Osteoblast (primary cell): ENCODE measurements around the gene TMEM178B. TPM values are rescaled to one million over a fixed set of nuclear protein-coding genes. Genes with fewer than 3 reads are reported as not detected.

Experiments
- DNase-seq: peaks from one replicate; pipeline ENCODE4 v3.0.0; 2011; ENCODE audit warnings: low spot score, mixed read lengths; ENCODE audit not compliant: insufficient read length; ENCODE audit errors: missing footprints
- H2AFZ ChIP-seq: 2 replicates; pipeline ENCODE4 v1.6.0; 2011; ENCODE audit warnings: mild to moderate bottlenecking, low read length
- H3K27ac ChIP-seq: 2 replicates; pipeline ENCODE4 v1.5.1; 2011; ENCODE audit warnings: mild to moderate bottlenecking, low read depth, low read length, moderate library complexity
- H3K27me3 ChIP-seq: 2 replicates; pipeline ENCODE4 v1.6.0; 2012; ENCODE audit warnings: mild to moderate bottlenecking, control low read depth, inconsistent platforms, low read length, moderate library complexity; ENCODE audit not compliant: insufficient read depth
- H3K36me3 ChIP-seq: 2 replicates; pipeline ENCODE4 v1.5.1; 2011; ENCODE audit warnings: mild to moderate bottlenecking, low read length, control low read depth, moderate library complexity; ENCODE audit not compliant: insufficient read depth
- H3K4me1 ChIP-seq: 2 replicates; pipeline ENCODE4 v1.5.1; 2011; ENCODE audit warnings: mild to moderate bottlenecking, low read length, control low read depth, moderate library complexity; ENCODE audit not compliant: insufficient read depth
- H3K4me2 ChIP-seq: 2 replicates; pipeline ENCODE4 v1.6.0; 2011; ENCODE audit warnings: mild to moderate bottlenecking, low read length; ENCODE audit not compliant: insufficient read depth
- H3K4me3 ChIP-seq: fragments of 200-600 bp; sonication (generic); 3 replicates; pipeline ENCODE4 v1.5.1; 2012; ENCODE audit warnings: mild to moderate bottlenecking, low read length, inconsistent platforms; ENCODE audit not compliant: insufficient read depth
- H3K79me2 ChIP-seq: 2 replicates; pipeline ENCODE4 v1.6.0; 2012; ENCODE audit warnings: mild to moderate bottlenecking, low read length, control low read depth, inconsistent platforms; ENCODE audit not compliant: insufficient read depth
- H3K9me3 ChIP-seq: 2 replicates; pipeline ENCODE4 v1.5.1; 2011; ENCODE audit warnings: low read depth, low read length, control low read depth
- H4K20me1 ChIP-seq: 2 replicates; pipeline ENCODE4 v1.6.0; 2012; ENCODE audit warnings: mild to moderate bottlenecking, low read length, control low read depth; ENCODE audit not compliant: insufficient read depth
- total RNA-seq: library from RNA; depleted of rRNA; stranded (reverse); fragments of >200 nt; gene quantifications from 2 replicates; pipeline ENCODE4 v1.2.3, GENCODE V29; 2012
- TF ChIP-seq, protein P1 (sequence below): IDR thresholded peaks from 2 replicates; pipeline ENCODE4 v1.5.1; 2011; ENCODE audit warnings: mild to moderate bottlenecking, low read depth, low read length, moderate library complexity; ENCODE audit errors: extremely low read depth

TMEM178B gene
- total RNA-seq, 1 donor, result 1.1 TPM

DNA sequence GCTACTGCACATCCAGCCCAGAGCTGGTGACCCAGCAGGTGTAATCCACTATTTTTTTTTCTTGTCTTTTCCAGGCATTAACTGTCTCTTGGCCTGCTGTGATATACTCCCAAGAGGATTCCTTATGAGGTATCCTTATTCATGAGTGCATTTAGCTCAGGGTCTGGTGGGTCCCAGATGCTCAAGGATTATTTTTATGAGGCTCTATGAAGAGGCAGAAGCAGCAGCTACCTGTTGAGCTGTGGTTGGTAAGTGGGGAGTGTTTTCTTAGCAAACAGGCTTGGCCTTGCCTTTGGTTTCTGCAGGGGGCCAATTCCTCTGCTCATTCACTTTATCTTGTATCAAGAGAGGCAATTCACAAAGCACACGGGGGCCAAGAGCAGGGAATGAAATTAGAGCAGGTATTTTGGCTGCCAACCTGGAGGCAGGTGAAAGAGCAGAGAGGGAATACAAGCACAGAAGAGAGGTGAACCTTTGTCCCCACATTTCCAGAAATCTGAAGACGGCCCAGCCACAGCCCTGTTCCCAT is 221.6 kb downstream of the TMEM178B start:
- no peaks in the 10 kb centered on the region for H3K9me3 ChIP-seq
- H3K27ac ChIP-seq, result no peak overlapping the region
- H3K36me3 ChIP-seq, result no peaks in the 10 kb centered on the region
- no peaks in the 10 kb centered on the region for H3K4me1 ChIP-seq
- no peak overlapping the region for H2AFZ ChIP-seq
- TF ChIP-seq, protein P1, sequence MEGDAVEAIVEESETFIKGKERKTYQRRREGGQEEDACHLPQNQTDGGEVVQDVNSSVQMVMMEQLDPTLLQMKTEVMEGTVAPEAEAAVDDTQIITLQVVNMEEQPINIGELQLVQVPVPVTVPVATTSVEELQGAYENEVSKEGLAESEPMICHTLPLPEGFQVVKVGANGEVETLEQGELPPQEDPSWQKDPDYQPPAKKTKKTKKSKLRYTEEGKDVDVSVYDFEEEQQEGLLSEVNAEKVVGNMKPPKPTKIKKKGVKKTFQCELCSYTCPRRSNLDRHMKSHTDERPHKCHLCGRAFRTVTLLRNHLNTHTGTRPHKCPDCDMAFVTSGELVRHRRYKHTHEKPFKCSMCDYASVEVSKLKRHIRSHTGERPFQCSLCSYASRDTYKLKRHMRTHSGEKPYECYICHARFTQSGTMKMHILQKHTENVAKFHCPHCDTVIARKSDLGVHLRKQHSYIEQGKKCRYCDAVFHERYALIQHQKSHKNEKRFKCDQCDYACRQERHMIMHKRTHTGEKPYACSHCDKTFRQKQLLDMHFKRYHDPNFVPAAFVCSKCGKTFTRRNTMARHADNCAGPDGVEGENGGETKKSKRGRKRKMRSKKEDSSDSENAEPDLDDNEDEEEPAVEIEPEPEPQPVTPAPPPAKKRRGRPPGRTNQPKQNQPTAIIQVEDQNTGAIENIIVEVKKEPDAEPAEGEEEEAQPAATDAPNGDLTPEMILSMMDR, result no peak
- no peaks in the 10 kb centered on the region for H4K20me1 ChIP-seq
- H3K79me2 ChIP-seq, result no peaks in the 10 kb centered on the region
- DNase-seq, result no peak
- no peaks in the 10 kb centered on the region for H3K27me3 ChIP-seq
- H3K4me3 ChIP-seq, result no peak overlapping the region
- no peak overlapping the region for H3K4me2 ChIP-seq

DNA sequence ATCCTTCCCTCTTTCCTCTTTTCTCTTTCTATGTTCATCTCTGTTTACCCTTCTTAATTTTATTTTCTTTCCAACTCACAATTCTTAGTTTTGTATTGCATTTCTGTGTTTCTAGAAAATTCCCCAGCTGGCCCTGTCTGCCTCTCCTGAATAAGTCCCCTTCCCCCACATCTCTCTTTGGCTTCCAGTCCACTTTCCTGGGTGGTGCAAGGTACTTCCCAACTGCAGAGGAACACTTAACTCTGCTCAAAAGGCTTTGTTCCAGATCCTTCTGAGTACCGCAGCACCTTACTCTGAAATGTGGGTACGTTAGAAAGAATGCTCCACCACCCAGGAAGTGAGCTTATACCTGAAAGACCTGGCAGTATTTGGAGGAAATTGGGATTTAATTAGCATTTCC is 227.0 kb downstream of the TMEM178B start:
- Histone ChIP-seq H3K4me1 (no peaks in the 10 kb centered on the region), H3K27me3 (no peaks in the 10 kb centered on the region), H3K9me3 (no peaks in the 10 kb centered on the region), H3K4me3 (no peak overlapping the region), H3K4me2 (no peak overlapping the region), H3K79me2 (no peaks in the 10 kb centered on the region), H3K27ac (no peak overlapping the region), H3K36me3 (no peaks in the 10 kb centered on the region), H2AFZ (no peak overlapping the region), H4K20me1 (no peaks in the 10 kb centered on the region)
- TF ChIP-seq, protein P1, result no peak
- no peak for DNase-seq

DNA sequence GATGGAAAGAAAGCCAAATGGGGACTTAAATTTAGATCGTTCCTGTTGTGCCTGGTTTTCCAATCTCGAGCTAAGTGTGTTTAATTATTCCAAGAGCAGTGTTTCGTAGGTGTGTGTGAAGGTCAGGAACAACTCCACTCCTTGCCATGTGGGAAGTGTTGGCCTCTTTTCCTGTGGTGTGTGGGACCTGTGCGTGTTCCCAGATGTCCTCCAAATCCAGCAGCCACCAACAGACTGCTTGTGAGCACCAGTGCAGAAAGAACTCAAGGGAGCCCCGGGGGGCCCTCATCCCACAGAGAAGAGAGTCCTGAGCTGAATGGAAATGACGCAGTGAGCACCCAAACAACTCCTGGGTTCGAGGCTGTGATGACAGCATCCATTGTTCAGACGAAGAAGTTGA is 227.7 kb downstream of the TMEM178B start:
- H2AFZ ChIP-seq, result no peak overlapping the region
- H3K79me2 ChIP-seq, result no peaks in the 10 kb centered on the region
- H3K4me2 ChIP-seq, result no peak overlapping the region
- H3K27me3 ChIP-seq, result no peaks in the 10 kb centered on the region
- no peaks in the 10 kb centered on the region for H3K36me3 ChIP-seq
- no peaks in the 10 kb centered on the region for H3K4me1 ChIP-seq
- no peaks in the 10 kb centered on the region for H3K9me3 ChIP-seq
- H3K4me3 ChIP-seq, result no peak overlapping the region
- no peak for DNase-seq
- H3K27ac ChIP-seq, result no peak overlapping the region
- TF ChIP-seq, protein P1, result no peak
- H4K20me1 ChIP-seq, result no peaks in the 10 kb centered on the region

DNA sequence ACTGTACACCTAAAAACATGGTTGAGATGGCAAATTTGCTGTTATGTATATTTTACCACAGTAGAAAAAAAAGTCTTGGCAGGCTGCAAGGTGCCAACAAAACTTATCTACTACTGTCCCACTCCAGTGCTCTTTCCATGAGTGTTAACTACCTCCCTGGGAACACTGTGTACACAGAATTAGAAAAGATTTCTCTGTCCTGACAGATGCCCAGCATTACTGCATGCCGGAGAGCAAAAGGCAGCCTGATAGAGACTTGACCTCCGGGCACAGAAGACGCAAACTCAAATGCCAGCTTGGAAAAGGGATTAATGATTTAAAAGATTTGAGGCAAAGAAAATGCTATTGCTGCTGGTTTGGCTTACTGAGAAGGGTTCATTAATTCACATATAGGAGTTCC is 228.8 kb downstream of the TMEM178B start:
- Histone ChIP-seq H3K36me3 (no peaks in the 10 kb centered on the region), H2AFZ (no peak overlapping the region), H3K27ac (no peak overlapping the region), H3K4me3 (no peak overlapping the region), H4K20me1 (no peaks in the 10 kb centered on the region), H3K9me3 (no peaks in the 10 kb centered on the region), H3K4me1 (no peaks in the 10 kb centered on the region), H3K4me2 (no peak overlapping the region), H3K27me3 (no peaks in the 10 kb centered on the region), H3K79me2 (no peaks in the 10 kb centered on the region)
- DNase-seq, result peak; percentile 6
- TF ChIP-seq, protein P1, result no peak
